ENCODE measurements around the gene DCST1. TPM values are rescaled to one million over a fixed set of nuclear protein-coding genes. Genes with fewer than 3 reads are reported as not detected.

DCST1 gene
- polyA plus RNA-seq, 10 donors, result 0.09 to 0.58 (median 0.17) TPM

DNA sequence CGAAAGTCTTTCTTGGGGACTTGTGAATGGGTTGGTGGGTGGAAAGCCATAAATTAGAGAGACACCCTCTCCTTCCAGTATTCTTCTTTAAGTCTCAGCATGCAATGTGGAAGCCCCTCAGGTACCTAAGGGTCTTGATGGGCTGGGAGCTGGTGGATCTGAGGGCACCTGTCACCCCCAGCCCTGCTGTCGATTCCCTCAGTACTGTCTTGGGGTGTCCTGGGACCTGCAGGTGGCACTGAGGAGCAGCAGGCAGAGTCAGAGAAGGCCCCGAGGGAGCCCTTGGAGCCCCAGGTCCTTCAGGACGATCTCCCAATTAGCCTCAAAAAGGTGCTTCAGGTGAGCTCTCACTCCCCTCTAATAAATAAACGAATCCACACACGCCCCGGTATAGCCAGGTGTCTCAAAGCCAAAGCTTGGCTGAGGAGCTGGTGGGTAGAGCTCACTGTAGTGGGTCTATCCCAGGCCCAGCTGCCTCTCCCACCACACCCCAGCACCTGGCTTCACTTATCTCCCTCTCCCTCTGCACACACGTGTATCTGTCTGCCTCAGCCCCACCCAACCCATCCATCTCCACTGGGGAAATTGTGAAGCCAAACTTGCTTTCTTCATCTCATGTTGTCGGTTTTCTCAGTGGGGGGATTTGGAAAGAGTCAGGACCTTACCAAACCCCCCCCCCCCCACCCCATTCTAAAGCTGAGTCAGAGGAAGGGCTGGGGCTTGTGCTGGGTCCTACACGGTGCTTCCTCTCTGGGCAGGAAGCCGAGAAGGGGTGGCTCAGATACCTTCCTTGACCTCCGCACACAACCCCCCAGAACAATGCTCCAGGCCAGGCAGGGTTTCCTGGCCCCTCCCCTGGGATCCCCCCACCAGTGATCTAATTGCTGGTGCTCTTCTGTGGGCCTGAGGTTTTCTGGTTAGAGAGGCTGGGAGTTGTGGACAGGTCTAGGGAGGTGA lies 19.1 kb downstream of the DCST1 start:
- DNase-seq, result peak in 1 of 3 donors; percentile 26

DNA sequence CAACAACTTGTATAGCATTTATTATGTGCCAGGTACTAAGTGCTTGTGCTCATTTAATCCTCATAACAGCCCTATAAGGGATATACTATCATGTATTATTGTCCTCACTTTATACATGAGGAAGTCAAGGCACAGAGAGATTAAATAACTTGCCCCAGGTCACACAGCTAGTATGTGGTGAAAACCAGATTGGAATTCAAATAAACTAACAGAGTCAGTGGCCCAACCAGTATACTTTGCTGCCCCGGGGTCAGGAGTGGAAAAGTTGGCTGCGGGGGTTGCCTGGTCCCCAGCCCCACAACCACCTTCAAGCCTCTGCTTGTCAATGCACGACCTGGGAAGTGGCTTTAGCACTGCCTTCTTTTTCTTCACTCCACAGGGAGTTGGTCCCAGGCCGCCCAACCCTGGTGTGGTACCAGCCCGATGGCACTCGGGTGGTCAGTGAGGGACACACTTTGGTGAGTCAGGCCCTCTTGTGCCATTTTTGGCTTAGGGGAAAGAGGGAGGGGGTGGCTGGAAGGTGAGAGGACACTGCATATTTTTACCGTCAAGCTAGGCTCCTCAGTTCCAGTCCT lies 20.0 kb downstream of the DCST1 start:
- DNase-seq, result no peak

DNA sequence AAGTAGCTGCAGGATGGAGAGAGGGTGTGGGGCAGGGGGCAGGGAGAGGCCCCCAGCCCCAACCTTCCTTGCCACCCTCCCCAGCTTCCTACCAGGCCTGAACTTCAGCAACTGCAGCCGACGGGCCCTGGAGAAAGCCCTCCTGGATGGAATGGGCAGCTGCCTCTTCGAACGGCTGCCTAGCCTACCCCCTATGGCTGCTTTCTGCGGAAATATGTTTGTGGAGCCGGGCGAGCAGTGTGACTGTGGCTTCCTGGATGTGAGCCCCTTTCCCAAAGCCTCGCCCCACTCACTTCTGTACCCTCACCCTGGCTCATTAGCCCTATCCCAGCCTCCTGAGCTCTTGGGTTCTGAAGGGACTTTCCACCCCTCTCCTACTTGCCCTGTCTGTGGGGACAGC lies 23.5 kb downstream of the DCST1 start:
- no peak for DNase-seq

DNA sequence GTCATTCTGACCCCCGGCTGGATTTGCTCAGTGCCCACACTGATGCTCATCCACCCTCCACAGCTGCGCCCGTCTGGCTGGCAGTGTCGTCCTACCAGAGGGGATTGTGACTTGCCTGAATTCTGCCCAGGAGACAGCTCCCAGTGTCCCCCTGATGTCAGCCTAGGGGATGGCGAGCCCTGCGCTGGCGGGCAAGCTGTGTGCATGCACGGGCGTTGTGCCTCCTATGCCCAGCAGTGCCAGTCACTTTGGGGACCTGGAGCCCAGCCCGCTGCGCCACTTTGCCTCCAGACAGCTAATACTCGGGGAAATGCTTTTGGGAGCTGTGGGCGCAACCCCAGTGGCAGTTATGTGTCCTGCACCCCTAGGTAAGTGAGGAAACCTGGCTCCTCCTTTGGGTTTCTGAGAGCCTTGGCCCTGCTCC lies 24.2 kb downstream of the DCST1 start:
- no peak for DNase-seq

DNA sequence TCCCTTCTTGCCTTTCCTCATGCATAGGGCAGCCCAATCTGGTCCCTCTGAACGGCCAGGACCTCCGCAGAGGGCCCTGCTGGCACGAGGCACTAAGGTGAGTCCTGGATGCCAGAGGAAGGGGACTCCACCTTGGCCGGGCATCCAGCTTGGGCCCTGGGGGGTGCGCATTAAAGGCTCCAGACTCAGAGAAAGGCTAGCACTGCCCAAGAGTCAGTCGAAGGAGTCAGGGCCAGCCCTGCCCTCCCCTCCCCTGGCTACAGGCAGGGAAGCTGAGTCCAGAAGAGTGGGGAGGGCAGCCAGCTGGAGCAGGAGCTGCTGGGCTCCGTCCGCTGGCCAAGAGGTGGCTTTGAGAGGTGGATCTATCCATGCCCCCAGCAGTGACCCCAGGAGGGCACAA lies 27.1 kb downstream of the DCST1 start:
- no peak for DNase-seq

DNA sequence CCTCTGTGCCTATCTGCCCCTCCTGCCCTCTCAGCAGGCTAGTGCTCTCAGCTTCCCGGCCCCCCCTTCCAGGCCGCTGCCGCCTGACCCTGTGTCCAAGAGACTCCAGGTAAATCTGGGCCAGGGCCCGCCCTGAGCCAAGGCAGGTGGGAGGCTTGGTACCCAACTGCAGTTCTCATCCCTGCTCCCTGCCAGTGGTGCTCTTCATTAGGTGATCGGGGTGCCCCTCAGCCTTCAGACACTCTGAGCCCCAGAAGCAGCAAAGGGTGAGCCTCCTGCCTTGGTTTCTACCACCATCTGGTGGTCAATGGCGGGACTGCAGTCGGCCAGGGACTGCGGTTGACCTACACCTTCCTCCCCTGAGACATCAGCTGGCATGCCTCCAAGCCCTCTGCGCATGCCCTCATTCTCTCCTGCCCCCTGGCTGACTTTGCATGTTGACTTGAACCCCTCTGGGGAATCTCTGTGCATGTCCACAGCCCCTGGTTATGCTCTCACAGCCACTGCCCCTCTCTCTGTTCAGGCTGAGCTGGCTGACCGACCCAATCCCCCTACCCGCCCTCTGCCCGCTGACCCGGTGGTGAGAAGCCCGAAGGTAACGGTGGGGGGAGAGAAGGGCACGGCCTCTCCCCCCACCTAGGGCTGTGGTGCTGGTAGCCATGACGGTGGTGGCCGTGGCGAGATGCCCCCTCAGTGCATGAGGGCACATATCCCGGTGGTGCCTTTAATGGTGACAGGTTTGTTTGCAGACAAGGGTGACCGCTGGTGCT lies 27.9 kb downstream of the DCST1 start:
- DNase-seq, result peak; percentile 73 to 91 (median 87)

DNA sequence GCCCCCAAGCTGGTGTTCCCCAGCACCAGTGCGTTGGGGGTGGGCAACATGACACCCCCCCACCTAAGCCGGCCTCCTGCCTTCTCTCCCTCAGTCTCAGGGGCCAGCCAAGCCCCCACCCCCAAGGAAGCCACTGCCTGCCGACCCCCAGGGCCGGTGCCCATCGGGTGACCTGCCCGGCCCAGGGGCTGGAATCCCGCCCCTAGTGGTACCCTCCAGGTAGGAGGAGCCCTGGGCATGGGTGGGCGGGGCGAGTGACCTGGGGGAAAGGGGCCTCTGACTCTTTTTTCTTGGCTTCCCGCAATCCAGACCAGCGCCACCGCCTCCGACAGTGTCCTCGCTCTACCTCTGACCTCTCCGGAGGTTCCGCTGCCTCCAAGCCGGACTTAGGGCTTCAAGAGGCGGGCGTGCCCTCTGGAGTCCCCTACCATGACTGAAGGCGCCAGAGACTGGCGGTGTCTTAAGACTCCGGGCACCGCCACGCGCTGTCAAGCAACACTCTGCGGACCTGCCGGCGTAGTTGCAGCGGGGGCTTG lies 28.6 kb downstream of the DCST1 start:
- peak in 1 of 3 donors; percentile 32 for DNase-seq

DNA sequence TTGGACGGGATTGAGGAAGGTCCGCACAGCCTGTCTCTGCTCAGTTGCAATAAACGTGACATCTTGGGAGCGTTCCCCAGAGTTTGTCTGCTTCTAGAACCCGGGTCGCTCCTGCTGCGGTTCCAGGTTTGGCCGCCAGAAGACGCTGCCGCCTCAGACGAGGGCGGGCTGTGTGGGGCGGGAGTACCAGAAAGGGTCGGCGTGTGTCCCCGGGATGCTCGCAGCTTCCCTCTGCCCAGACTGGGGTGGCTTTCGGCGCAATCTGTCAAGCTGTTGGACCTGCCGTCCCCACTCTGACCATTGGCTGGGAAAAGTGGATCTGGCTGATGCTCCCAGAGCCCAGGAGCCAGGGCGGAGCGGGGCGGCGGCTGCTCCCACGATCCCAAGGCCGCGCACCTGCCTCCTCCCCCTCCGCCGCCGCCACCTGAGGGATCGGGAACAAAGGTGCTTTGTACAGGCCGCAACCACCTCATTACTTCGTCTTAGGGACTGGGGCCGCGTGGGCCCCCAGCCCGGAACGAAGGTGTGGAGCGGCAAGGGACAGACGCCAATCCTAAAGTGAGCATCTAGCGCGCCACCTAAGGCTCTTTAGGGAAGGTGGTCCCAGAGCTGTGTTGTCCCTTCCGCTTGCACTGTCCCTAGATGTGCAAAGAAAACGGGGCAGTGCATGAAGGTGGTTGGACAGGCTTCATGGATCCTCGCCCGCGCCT lies 29.2 kb downstream of the DCST1 start:
- DNase-seq, result peak in 1 of 3 donors; percentile 81

DNA sequence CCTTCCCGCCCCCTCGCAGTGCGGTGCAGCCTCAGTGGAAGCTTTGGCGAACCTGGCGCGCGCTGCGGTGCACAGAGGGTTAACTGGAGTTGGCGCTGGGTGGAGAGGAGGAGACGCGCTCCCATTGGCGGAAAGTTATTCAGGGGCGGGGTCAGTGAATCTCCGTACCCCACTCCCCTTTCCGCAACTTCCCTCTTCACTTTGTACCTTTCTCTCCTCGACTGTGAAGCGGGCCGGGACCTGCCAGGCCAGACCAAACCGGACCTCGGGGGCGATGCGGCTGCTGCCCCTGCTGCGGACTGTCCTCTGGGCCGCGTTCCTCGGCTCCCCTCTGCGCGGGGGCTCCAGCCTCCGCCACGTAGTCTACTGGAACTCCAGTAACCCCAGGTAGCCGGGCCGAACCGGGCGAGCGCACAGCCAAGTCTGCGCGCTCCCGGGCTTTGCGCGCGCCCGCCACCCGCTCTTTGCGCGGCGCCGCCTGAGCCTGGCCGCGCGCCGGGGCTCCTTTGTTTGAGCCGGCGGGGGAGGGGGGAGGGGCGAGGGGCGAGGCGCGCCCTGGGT lies 30.0 kb downstream of the DCST1 start, which contains the start of gene EFNA4:
Gene EFNA4 (plus strand): TSS at position 191 of the 561 bp plus-strand sequence. CDS start 84 bp downstream, at position 275.
- DNase-seq, result peak; percentile 81 to 95 (median 89)

DNA sequence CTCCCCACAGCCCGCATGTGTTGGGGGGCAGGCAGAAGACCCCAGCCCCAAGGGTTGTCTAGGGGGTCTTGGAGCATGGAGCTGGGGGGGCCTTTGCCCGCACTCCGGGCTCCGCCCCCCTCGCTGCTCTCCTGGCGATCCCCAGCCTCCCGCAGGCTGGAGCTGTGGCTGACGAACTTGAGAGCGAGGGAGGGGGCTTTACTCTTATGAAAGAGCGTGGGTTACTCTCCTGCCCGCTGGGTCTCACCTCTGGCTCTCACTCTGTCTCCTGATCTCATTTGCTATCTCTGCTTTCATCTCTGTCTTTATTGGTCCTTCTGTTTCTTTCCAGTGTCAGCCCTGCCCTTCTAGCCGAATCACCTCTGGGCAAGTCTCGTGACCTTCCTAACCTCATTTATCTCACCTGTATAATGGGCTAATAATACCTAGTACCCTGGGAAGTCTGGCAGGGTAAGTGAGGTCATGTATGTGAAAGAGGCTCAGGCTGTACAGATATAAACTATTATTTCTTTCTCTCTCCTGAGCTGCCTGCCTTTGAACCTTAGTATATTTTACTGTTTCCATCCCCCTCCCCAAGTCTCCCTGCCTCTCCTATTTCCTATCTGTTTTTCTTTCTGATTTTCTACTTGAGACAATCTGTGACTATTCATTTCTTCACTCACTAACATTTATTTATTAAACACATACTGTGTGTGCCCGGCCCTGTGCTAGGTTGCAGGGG lies 30.6 kb downstream of the DCST1 start:
- DNase-seq, result peak in 1 of 3 donors; percentile 63

DNA sequence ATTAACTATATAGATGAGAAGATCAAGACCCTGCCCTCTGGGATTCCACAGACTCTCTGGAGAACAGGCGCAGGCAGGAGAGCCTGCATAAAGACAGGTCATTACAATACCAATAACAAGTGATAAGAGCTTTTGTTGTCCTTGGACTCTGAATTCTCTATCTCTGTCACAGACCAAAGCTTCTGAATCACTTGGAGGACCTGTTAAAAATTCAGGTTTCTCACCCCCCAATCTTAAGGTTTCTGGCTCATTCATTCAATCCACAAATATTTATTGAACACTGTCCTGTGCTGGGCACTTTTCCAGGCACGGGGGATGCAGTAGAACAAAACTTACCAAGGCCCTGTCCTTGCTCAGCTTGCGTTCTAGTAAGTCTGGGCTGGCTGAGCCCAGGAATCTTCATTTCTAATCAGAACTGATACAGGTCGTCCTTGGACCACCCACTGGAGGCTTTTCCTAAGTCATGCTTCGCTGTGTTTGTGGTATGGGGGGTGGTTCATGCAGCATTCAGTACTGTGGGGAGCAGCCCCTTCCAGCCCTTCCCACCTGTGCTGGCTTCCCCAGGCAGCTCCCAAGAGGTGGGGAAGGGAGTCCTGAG lies 31.3 kb downstream of the DCST1 start:
- no peak for DNase-seq

DNA sequence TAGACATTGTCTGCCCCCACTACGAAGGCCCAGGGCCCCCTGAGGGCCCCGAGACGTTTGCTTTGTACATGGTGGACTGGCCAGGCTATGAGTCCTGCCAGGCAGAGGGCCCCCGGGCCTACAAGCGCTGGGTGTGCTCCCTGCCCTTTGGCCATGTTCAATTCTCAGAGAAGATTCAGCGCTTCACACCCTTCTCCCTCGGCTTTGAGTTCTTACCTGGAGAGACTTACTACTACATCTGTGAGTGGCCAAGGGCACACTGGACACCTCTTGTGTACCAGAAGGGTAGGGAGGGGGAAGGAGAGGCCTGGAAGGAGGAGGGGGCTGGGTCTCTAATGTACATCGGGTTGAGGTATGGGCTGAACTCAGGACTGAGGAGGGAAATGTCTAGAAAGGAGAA lies 33.2 kb downstream of the DCST1 start:
- no peak for DNase-seq

DNA sequence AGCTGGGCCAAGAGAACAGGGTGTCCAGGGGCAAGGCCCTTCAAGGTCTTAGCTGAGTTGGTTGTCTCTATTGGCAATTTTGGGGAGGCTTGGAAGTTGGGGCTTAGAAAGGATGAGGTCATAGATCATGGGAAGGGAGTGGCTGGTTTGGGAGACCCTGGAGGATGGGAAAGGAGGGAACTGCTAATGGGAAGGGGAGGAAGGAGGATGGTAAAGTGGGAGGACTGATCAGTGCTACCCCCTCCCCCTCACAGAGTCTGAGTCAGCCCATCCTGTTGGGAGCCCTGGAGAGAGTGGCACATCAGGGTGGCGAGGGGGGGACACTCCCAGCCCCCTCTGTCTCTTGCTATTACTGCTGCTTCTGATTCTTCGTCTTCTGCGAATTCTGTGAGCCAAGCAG lies 35.0 kb downstream of the DCST1 start:
- no peak for DNase-seq

DNA sequence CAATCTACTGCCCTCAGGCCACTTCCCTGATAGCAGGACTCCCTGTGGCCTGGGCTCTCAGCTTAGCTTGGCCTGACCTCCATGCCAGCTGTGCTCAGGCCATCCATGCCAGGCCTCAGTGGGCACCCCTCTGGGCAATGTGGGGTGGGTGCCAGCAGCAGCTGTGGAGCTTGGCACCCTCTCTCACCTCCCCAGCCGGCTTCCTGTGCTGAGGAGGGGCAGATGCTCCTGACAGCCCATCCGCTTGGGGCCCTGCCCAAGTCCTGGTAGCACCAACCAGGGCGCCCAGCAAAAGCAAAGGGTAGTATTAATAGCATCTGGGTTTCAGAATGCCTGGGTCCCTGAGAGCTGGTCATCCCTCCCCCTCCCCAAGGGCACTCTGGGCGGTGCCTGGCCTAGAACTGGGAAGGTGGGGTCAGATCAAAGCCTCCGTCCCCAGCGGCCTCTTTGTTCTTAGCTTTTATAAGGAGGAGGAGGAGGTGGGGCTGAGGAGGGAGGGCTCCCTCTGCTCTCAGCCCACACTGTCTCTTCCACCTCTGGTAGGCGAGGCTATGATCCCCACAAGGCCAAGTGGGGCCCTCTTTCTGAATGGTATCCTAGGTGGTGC lies 36.0 kb downstream of the DCST1 start:
- DNase-seq, result no peak

DNA sequence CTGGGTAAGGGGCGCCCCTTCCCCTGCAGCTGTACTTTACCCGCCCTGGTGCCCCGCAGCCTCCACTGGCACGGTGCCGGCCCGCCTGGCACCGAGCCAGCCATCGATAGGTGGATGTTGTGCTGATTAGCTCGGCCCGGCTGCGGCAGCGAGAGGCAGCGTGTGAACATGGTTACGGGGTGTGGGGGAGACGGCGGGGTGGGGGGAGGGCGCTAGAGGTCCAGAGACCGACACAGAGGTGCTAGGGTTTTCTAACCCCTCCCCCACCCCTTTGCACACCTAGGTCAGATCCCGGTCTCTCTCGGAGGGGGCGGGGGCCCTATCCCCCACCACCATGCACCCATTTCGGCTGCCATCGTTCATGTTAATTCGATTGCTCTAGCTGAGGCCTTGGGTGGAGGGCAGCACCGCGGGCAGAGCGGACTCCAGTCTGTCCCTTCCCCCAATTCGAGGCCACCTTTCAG lies 36.6 kb downstream of the DCST1 start:
- DNase-seq, result no peak

DNA sequence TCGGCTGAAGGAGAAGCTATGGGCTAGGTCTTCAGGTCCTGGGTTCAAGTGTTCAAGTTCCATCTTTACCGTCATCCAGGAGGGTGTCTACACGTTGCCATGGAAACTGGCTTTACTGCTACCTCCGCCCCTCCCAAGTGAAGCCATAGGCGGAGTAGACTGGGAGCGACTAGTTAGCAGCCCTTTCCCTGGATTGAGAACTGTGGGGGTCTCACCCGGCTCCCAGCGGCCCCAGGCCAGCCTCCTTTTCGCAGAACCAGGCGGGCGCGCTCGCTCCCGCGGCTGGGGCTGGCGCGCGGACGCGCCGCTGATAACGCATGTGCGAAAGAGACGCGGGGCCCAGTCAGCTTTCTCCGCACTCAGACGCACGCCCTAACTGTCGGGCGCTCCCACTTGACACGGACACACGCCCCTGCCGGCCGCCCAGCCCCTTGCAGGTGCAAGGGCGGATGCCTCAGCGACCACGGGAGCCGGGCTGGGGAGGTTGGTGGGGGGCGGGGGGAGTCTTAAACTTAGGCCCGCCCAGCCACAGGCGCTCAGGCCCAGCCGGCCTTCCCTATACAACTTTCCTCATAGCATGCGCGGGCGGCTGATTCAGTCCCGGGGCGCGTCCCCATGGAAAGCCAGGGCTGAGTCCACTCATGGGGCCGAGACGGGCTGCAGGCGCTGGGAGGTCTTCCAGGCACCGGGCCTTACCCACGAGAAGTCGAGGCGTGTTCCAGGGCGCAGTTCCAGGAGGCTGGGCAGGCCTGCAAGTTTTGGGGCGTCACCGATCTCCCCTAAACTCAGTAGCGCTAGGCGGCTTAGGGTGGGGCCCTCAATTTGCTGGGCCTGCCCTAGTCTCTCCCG lies 37.3 kb downstream of the DCST1 start:
- DNase-seq, result peak; percentile 57 to 91 (median 79)

DNA sequence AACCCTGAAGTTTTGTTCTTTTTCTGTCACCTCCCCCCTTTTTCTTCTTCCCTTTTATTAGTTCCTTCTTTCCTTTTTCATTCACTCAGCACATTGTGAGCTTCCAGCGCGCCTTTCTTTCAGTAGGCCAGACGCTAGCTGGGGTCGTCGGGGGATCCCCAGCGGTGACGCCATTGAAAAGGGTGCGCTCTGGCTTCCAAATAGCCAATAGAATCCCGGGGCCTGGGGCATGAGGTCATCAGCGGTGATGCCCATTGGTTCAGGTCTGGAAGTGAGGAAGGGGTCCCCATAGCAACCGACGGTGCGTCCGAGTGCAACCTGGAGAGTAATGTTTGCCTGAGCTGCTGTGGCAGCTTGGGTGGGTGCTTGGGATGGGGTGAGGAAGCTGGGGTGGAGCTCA lies 38.1 kb downstream of the DCST1 start:
- no peak for DNase-seq

Measured in muscle of back (tissue), 11 donors.